Activated CD4-positive, alpha-beta T cell treated with anti-CD3 and anti-CD28 coated beads, Interleukin-2, amount 50 U/mL, for 1 hour (primary cell): ENCODE results near the gene FAM163B.
"Not testable (repeated sequence)": the region's sequence is repeated elsewhere in the genome, so short reads cannot be mapped to it uniquely, and the experiment has no call there.

Source experiments
- DNase-seq: peaks from one replicate; pipeline ENCODE4 v3.0.0-alpha.2; 2020

Gene FAM163B

DNA sequence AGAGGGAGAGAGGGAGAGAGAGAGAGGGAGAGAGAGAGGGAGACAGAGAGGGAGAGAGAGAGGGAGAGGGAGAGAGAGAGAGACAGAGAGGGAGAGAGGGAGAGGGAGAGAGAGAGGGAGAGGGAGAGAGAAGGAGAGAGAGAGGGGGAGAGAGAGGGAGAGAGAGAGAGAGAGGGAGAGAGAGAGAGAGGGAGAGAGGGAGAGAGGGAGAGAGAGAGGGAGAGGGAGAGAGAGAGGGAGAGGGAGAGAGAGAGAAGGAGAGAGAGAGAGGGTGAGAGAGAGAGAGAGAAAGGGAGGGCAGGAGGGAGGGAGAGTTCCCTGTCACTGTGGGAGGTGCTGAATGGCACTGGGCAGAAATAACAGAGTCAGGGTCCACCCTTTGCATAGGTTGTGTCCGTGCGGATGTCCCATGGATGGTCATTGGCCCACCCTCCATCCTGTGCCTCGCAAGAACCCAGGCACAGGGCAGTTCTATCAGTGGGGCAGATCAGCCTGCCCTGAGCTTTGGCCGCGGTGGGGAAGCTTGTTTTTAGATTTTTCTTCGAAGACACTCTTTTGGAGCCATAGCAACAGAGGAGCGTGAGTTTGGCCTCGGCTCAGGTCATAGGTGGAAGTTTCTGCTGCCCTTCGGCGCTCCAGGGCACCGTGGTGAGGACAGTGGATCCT lies 44.6 kb downstream of the FAM163B start:
- DNase-seq = no peak

DNA sequence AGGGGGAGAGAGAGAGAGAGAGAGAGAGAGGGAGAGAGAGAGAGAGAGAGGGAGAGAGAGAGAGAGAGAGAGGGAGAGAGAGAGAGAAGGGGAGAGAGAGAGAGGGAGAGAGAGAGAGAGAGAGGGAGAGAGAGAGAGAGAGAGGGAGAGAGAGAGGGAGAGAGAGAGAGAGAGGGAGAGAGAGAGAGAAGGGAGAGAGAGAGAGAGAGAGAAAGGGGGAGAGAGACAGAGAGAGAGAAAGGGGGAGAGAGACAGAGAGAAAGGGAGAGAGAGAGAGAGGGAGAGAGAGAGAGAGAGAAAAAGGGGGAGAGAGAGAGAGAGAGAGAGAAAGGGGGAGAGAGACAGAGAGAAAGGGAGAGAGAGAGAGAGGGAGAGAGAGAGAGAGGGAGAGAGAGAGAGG lies 45.4 kb downstream of the FAM163B start:
- DNase-seq = not testable (repeated sequence)

DNA sequence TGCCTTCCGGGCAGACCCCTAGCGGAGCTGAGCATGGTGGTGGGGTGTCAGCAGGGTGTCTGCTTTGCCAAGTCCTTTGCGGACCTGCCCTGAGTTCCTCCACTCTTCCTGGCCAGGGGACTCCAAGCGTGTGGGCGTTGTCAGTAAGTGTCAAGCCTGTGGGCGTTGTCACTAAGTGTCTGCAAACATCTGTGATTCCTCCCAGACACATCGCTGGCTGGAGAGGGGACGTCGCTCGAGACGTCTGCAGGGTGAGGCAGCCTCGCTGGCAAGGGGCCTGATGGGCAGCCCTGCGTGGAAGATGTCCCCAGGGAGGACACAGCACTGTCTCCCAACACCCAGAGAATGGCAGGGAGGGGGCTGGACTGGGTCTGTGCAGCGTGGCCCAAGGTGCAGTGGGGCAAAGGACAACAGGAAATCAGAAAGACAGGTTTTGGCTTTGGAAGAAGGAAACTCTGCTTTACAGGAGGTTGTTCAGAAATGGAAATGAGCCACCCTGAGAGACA lies 45.8 kb downstream of the FAM163B start:
- no peak for DNase-seq

DNA sequence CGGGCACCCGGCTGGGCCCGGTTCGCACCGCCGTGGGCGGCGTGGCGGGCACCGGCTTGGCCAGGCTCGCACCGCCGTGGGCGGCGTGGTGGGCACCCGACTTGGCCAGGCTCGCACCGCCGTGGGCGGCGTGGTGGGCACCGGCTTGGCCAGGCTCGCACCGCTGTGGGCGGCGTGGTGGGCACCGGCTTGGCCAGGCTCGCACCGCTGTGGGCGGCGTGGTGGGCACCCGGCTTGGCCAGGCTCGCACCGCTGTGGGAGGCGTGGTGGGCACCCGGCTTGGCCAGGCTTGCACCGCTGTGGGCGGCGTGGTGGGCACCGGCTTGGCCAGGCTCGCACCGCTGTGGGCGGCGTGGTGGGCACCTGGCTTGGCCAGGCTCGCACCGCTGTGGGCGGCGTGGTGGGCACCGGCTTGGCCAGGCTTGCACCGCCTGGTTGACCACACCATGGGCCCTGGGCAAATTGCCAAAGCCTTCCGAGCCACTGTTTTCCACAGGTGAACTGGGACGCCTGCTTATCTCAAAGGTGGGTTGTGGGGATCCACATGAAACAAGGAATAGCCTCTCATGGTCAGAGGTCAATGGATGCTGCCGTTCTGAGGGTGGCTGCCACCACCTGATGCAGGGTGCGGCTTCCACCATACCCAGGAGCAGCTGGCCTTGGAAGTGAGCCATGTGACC lies 46.4 kb downstream of the FAM163B start:
- no peak for DNase-seq

DNA sequence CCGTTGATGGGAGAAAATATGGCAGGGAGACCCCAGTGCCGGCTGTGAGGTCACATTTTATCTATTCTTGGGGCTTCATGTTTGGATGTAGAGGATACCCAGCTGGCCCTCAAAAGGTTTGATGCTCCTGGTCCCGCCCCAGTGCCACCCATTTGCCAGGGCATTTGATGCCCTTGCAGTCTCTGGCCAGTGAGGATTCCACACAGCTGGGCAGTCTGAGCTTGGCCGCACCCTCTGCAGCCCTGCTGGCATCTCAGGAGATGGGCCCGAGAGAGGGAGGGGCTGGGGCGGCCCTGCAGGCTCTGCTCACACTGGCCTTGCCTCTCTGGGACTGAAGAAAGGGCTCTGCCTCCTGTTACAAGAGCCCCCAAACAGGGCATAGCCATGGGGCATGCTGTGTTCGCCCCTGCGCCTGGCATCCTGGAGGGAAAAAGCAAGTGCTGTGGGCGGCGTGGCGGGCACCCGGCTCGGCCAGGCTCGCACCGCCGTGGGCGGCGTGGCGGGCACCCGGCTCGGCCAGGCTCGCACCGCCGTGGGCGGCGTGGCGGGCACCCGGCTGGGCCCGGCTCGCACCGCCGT lies 47.1 kb downstream of the FAM163B start:
- DNase-seq = no peak

DNA sequence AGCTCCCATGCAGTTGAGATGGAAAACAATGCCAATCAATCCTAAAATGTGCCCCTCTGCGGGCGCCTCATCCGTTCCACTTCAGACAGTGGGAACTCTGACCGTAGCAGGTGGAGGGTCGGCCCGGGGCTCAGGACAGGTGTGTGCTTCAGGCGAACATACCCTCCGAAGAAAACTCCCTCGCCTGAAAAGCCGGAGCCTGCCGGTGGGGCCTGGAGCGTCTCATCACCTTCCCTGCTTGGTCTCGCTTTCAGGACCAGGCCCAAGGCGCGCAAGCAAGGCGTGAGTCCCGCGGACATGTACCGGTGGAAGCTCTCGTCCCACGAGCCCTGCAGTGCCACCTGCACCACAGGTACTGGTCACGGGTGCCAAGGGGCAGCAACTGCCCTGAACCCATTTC lies 48.2 kb downstream of the FAM163B start:
- DNase-seq = no peak

DNA sequence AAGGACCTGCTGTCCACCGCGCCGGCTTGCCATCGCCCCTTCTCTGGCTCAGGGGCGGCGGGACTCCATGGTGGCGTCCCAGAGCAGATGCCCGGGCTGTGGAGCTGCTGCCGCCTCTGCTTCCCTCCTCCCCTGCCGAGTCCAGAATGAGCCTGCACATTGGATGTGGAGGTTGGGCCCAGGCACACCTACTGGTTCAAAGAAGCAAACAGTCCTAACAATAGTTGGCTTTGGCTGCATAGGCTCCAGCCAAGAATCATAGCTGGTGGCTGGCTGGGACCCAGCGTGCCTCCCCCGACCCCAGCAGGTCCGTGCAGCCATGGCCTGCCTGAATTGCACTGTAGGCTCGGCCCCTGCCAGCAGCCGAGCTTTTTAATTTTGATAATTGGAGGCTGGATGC lies 48.9 kb downstream of the FAM163B start:
- no peak for DNase-seq

DNA sequence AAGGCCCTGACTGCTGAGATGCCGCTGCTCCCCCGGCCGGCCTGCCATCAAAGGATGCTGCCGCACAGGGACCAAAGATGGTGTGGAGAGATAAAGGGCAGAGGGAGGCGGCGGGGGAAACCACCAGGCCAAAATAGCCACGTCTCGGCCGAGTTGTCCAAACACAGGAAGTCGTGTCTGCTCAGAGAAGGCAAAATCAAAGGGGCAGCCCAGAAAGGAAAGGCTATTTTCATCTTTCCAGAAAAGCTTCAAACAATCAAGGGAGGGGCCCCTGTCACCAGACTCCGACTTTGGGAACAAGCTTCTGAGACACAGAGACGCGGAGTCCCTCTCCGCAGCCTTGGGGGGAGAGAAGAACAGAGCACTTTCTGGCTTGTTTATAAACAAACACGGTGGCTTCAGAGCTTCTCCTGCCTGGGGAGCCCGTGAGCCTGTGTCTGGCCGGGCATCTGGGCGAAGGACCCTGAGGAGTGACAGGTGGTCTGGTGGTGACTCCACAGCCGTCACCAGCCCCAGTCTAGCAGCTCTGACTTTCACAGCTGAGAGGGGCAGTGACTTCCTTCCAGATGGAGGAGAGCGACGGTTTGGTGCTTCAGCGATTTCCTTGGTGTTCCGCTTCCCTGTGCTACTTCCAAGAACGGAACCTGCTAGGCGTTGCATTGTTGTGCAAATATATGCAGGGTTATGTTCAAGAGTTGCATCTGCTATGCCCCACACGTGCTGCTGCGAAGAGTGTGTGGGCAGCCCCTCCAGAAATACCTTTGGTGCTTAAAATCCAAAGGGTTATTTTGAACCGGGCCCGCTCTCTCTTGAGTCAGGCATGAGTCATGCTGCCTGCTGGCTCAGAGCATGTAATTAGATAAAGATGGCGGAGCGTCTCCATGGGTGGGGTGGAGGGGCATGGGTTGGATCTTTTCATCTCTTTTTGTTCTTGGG lies 50.7 kb downstream of the FAM163B start:
- no peak for DNase-seq

DNA sequence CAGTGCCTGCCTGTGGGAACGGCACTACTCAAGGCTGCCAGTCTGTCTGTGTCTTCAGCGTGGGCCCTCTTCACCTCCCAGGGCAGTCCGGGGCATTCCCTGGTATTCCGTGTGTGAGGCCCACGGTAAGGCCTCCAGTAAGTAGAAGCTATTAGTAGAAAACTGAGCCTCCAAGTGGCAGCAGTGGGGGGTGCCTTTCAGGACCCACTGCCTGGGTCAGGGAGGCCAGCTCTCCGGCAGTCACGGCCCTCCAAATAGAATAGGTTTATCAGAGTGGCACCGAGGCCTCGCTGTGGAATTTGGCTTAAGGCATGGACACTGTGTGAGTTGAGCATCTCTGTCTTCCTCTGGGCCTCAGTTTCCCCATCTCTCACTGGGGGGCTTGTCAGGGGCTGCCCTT lies 51.6 kb downstream of the FAM163B start:
- no peak for DNase-seq

DNA sequence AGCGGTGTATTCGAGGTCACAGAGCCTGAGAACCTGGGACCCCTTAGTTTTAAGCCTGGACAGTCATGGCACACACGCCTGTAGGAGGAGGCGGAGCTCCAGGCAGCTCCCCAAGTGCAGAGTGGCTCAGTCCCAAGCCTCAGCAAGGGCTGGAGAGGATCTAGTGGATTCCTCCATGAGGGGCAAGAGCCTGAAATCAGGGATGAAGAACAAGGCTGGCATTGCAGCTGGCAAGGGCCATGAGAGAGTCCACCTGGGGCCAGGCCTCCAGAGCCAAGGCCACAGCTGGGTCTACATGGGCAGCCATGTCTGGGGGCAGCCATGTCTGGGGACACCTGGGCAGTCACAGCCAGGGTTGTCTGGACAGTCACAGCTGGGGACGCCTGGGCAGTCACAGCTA lies 52.8 kb downstream of the FAM163B start:
- no peak for DNase-seq

DNA sequence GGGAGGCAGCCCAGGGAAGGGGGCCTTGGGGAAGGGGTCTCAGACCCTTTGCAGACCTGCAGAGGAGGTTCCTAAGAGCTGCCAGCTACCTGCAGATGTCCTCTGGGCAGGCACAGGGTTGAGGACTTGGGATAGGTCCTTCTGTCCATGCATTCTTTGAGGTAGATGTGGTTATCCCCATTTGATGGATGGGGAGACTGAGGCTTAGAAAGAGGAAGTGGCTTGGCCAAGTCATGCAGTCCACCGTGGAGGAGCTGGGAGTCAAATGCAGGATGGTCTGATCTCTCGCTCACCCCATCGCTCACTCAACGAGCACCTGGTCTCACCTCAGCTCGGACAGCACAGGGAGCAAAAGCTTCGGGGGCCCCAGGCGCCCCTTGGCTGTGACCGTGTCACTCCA lies 54.5 kb downstream of the FAM163B start:
- DNase-seq = no peak

DNA sequence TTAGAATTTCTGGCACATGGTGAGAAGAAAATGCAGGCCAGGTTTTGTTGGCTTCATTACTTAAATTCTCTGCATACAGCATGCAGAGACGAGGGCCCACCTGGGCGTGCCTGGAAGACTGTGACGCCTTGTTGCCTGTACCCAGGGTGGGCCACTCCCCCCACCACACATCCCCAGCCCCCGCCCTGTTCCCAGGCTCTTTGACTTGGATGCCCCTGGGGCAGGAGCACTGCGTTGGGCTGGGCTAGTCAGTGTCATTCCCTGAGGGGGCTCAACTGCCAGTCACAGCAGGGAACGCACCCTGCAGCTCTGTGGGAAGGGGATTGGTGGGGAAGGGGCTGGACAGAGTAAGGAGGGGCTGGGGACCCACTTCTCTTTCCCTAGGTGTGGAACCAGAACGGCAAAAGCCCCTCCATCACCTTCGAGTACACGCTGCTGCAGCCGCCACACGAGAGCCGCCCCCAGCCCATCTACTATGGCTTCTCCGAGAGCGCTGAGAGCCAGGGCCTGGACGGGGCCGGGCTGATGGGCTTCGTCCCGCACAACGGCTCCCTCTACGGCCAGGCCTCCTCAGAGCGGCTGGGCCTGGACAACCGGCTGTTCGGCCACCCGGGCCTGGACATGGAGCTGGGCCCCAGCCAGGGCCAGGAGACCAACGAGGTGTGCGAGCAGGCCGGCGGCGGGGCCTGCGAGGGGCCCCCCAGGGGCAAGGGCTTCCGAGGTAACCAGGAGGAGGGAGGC lies 55.0 kb downstream of the FAM163B start:
- no peak for DNase-seq

DNA sequence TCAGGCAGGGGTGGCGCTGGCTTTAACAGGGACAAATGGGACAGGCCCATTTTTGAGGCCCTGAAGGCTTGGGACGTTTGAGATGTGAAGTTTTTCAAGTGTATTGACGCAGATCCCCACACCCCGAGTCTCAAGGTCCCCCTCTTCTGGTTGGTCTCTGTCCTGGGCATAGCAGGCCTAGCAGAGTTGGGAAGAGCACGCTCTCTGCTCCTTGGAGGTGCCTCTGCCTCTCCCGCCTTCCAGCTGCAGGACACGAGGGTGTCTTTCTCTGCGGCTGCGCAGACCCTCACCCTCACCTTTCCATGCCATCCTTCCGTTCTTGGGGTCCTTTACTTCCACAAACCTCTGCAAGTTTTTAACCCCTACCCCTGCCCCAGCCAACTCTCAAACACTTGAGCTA lies 56.1 kb downstream of the FAM163B start:
- DNase-seq = no peak

DNA sequence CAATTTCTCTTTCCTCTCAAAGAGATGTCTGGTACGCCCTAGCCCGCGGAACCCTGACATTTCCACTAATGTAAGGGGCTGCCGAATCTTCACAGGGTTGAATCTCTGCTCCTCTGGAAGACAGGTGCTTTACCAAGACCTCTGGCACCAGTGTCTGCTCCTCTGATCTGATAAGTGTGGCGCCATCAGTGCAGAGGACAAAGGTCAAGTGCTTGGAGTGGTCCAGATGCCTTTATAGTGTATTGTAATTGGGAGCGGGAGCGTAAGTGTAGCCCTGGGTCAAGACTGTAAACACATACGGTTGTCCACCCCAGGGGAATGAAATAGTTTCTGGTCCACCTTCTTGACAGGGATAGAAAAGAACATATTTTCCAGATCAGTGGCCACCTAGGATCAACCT lies 57.0 kb downstream of the FAM163B start:
- no peak for DNase-seq

DNA sequence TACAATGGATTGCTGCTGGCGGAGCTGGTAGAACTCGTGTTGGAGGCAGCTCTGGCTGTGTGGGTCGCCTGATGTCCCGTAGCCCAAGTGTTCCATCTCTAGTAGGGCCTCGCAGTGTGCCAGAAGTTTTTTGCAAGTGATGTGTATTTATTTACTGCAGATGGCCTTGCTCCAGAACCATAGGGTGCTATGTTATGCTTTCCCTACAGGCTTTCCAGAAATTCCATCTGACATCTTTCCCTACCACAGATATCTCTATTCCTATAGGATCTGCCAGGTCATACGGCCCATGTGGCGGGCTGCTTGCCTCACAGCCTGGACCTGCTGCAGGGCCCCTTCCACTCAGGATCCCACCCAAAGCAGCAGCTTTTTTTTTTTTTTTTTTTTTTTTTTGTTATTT lies 57.7 kb downstream of the FAM163B start:
- no peak for DNase-seq

DNA sequence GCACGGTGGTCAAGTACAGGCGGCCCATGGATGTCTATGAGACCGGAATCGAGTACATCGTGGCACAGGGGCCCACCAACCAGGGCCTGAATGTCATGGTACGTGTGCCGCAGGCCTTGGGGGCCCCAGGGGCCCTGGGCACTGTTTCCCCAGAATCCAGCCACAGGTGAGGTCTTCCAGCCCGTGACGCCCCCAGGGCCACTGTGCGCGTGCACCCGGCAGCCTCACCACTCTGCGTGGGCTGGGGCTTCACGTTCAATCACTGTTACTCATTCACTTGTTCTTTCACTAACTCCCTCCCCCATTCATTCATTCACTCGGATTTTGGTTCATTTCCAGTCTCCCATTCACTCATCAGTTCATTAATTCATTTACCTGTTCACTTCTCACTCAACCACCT lies 62.1 kb downstream of the FAM163B start:
- no peak for DNase-seq

DNA sequence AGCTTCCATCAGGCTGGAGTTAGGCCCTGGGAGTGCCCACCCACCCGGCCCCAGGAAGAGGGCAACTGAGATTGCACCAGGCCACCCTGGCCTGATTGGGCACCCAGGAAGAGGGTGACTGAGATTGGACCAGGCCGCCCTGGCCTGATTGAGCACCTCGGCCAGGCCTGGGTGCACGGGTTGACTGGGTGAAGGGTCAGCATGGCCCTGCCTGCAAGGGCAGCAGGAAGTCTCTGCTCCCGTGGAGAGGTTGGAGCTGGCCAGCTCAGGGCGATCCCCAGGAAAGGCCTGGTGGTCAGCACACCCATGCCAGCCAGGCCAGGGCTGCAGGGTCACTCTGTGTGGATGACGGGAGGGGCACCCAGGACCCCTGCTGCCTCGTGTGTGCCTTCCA lies 62.9 kb downstream of the FAM163B start:
- DNase-seq = no peak

DNA sequence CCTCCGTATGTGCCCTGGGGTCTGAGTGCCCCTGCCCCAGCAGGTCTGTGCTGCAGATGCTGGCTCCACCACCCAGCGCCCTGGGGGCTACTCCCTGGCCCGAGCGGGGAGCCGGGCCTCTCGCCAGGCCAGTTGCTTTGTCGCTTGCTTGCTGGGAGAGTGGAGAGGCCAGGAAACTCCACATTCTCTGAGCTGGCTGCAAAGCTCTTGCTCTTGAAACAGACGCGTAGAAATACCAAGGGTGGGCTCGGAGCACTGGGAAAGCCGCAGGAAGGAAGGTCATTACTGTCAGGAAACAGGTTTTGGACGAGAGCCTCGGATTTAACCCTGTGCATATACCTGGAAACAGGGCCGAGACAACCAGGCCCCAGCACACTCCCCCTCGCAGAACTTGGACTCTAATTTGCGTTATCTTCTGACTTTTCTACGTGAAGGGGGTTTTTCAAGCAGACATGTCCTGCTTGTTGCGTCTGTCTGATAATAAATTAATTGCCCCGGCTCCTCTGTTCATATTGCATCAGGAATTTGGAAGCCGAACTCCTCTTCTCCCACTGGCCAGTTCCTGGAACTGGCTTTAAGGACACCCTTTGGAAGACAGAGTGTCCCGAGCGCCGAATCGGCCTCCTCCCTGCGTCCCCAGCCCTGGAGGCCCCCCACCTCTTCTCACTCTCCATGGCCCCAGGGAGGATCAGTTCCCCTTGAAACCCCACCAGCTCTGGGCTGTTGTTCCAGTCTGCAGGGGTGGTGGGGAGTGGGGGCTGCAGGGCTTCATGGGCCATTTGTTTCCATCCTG lies 63.5 kb downstream of the FAM163B start:
- no peak for DNase-seq

DNA sequence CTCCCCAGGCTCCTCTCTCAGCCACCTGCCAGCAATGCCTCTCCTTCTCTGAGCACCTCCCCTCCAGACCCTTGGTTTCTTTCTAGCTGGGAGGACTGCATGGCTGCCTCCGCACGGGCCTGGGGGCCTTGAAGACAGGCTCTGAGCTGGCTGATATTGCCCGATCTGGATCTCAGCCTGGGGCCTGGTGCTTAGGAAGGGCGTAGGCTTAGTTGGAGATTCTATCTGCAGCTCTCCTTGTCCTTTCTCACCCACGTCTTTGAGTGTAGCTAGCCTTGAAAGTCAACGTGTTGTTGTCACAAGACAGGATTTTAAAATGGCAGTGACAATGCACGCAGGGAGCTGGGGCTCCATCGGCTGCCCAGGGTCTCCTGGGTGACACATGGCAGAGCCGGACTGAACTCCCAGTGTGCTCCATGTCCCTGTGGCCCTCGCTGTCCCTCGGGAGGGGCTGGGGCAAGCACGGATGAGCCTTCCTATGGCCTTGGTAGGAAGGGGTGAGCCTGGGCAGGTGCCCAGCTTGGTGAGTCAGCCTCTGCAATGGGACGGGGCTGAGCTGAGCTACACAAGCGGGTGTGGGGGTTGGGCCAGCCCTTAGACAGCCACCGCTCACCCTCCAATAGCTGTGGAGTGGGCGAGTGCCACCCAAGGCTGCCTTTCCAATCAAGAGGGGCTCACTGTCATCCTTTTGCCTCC lies 65.3 kb downstream of the FAM163B start:
- DNase-seq = no peak

DNA sequence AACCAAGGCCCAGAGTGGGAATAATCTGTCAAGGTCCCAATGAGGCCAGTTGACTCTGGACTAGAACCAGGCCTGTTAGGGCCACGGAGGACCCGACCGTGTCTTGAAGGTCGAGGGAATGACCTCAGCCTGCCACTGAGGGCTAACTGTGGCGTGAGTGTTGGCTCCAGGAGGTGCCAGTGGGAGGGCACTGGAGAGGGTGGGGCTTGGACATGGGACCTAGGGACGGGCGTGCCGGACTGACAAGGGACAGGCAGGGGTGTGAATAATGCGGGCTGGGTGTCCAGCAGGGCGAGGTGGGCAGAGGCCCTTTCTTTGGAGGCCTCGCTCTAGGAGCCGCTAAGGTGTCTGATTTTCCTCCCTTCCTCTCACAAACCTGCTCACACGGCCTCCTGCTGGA lies 67.2 kb downstream of the FAM163B start:
- no peak for DNase-seq

DNA sequence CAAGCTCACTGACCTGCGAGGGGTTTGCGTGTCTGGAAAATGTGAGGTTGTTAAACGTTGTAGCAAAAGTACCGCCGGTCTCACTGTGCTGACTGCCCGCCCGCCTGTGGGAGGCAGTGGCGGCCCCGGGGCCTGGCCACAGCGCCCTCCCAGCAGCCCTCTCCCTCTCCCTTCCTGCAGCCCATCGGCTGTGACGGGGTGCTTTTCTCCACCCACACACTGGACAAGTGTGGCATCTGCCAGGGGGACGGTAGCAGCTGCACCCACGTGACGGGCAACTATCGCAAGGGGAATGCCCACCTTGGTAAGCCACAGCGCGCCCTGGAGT lies 68.5 kb downstream of the FAM163B start:
- DNase-seq = no peak
